DMS53 (cell line): Measurements from ENCODE around the gene NUDT8.
A peak's percentile ranks its signal among the peaks of the same experiment; 100 is the strongest.

Experiments used
- DNase-seq: peaks from one replicate; lab custom pipeline; 2025; lab: John Stamatoyannopoulos, UW

NUDT8 gene

DNA sequence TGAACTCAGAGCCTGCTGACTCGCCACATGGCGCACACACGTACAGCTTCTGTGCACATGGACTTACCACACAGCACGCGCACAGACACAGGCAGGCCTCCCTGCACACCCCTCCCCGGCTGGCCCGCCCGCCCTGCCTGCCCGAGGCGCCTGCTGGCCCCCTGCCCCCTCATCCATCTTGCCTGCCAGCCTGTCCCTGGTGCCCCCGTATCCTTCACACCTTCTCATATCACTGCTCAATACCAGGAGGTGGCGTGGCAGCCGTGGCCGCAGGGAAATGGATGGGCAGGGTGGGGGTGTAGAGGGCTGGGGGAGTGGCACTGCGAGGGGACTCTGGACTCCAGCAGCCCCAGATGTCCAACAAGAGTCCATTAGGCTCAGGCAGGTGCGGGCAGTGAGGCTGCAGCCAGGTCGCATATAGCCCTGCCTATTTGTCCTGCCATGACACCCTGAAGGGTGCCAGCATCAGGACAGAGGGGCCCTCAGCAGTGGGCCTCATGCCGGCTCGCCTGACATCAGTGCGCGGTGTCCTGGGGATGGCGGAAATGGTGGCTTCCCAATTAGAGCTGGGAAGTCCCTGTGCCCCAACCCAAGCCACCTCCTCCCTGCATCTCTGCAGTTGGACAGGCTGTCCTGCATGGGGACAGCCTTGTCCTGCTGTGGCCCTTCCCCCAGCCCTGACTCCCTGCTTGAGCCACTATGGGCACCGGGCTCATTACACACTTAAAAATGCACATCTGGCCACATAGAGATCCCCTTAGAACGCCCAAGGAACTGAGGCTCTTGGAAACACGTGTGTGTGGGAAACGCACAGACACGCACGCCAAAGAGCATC is 11.8 kb upstream of the NUDT8 start:
- DNase-seq: no peak

DNA sequence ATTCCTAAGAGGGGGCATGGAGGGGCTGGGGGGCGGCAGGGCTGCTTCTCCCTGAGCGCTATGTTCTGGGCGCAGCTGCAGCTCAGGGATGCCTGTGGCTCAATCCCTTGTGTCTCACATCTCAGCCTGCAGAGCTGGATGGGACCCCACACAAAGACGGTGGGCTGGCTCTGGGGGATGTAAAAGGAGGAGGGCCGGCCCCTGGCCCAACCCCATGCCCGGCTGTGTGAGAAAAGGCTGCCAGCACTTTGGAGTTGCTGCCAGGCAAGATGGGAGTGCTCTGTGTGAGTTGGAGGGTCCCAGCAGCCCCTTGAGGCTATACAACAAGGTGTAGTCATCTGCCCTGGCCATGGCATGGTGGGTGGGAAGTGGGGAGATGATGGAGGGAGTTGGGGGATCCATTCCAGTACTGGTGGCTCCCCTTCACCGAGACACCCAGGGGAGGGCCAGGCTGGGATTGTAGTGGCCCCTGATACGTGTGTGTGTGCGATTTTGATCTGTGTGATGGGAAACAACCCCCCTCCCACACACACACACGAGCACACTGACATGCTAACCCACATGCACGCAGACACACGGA is 11.1 kb upstream of the NUDT8 start:
- no peak for DNase-seq

DNA sequence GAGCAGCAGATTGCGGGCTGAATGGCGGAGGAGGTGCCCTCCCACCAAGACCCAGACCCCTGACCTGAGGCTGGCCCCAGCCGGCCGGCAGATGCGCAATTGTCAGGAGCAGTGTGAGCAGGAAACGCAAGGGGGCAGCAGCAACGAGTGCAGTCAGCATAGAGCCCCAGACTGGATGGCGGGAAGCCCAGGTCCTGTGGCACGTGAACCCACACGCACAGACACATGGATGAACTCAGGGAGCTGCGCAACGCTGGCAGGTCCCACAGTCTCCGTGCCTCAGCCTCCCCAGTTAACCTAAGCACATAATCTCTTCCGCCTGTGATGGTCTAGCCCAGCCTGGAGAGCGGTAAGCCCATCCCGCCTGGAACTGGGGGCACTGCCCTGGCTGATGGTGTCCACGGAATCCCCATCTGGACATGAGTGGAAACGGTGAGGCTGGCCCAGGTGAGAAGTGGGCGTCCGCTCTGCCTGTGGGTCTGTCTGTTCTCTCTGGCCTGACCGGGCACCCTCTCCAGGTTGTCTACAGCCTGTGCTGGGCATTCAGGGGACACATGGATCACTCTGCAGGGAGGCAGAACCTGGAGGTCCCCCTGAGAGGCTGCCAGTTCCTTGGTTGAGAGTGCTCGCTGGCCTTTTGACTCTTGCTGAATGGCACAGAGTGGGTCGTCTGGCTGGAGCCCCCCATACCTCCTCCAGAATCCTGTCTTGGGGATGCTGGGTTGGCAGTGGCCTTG is 10.5 kb upstream of the NUDT8 start:
- DNase-seq: peak; percentile 93

DNA sequence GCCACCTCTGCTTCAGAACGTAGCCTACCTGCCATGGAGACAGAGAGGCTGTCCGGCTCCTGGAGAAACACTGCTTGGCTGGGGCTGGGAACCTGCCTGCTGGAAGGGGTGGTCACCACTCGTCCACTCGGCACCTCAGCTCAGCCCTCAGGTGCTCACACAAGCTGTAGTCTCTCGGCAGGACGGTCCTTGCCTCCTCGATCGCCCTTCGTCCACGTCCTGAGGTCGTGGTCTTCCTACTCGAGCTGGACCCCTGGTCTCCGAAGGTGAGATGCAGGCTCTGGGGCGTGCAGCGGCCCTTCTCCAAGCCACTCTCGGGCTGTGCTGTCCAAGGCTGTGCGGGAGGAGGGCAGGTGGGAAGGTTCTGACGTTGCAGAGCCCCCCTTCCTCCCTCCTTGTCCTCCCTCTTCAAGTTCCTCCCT is 9.7 kb upstream of the NUDT8 start, which contains the start of gene TBX10:
TBX10 (minus strand) TSS at position 326 of the 422 bp plus-strand sequence; CDS start at position 35, 291 bp downstream.
- no peak for DNase-seq

DNA sequence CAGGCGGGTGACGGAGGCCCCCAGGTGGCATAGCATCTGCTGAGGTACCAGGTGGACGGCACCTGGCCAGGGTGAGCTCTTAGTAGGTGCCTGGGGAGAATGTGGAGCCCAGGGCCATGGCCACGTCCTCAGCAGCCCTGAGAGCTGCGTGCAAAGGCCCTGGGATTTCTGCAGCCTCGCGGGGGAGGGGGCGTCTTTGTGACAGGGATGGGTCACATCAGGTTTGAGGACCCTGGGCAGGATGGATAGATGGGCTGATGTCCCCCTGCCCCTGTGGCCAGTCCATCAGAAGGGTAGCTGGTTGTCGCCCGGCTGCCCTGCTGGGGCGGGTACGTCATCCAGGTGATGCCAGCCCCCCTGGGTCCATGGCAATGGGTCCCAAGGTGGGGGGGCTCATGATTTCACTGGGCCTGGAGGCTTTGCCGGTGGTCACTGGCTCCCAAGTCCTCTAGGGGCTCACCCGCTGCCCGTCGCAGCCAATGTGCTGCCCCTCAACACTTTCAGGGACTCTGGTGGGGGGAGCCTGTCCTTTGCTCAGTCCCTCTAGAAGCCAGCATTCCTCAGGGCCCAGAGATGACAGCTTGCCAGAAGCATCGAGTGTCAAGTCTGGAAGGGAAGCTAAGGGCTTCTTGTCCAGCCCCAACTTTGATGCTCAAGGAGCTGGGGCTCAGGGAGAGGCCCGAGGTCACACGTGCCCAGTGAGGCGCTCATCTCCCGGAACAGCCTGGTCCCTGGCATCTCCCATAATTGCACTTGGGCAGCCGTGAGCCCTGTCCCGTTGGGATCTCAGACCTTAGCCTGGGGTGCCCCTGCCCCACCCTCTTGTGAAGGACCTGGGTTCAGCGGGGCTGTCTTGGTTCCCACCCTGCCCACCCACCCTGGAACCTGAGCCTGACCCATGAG is 9.0 kb upstream of the NUDT8 start:
- no peak for DNase-seq

DNA sequence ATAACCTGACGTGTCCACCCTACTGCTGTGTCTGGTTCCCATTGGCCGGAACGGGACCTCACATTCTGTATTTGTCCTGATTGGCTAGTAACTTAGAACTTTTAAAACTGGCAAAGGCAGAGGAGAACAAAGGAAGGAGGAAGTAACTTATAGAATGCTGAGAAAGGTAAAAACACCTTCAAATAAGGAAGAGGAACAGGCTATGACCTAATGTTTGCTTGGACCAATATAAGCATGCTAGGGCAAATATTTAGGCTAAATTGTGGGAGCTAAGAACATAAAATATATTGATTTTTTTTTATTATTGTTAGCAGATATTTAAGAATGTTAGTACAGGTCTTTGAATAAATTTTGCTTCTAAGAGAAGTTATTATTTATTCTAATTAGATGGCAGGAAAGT is 7.7 kb upstream of the NUDT8 start:
- DNase-seq: peak; percentile 44

DNA sequence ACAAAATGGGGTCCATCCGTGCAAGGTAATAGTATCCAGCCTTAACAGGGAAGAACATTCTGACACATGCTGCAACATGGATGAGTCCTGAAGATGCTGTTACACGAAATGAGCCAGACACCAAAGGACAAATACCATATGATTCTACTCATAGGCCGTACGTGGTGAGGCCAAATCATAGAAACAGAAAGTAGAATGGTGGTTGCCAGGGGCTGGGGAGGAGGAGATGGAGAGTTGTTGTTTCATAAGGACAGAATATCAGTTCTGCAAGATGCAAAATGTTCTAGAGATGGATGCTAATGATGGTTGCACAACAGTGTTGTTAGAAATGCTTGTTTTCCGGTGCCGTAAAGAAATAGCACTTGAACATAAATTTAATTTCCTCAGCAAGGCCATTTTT is 7.2 kb upstream of the NUDT8 start:
- DNase-seq: no peak

DNA sequence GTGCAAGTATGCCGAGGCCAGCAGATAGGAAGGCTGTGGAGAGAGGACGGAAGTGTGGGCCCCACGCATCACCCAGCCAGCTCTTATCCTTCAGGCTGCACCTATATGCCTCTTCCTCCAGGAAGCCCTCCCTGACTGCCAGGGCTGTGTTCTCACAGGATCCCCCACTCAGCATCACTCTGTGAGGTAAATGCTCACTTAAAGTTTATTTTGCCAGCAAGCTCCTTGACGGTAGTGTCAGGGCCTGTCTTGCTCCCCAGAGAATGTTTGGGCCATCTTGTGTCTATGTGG is 5.4 kb upstream of the NUDT8 start:
- DNase-seq: no peak

DNA sequence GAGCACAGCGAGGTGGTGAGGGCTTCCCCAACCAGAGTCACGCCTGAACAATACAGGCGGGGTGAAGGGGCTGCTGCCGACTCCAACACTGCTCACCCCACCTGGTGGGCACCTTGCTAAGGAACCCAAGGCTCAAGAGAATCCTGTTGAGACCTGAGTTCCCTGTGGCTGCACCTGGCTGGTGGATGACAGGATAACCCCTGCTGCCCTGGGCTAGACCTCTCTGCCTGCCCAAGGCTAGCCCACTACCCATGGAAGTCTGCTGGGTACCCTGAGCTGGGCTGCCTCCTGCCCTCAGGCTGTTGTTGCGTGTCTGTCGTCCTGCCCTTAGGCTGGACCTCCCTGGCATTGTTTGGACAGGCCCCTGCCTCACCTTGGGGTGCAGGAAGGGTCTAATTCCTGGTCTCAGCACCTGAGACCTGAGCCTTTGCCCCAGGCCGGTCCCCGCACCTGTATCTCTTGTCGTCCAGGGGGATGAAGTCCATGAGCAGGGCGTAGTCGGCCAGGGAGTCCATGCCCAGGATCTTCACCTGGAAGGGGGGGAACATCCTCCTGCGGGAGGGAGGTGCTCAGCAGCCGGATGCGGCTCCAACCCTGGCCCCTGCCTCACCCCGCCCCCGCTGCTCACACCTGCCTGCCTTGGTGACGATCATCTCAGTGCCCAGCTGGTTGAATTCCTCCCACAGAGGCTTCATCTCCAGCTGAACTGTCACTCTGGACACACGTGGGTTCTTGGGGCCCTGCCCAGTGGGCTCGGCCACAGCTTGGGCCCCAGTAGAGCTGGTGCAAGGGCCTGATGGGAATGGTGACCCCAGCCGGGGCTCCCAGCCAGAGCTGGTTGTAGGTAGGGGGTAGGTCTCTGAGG is 4.9 kb upstream of the NUDT8 start:
- DNase-seq: peak; percentile 92

DNA sequence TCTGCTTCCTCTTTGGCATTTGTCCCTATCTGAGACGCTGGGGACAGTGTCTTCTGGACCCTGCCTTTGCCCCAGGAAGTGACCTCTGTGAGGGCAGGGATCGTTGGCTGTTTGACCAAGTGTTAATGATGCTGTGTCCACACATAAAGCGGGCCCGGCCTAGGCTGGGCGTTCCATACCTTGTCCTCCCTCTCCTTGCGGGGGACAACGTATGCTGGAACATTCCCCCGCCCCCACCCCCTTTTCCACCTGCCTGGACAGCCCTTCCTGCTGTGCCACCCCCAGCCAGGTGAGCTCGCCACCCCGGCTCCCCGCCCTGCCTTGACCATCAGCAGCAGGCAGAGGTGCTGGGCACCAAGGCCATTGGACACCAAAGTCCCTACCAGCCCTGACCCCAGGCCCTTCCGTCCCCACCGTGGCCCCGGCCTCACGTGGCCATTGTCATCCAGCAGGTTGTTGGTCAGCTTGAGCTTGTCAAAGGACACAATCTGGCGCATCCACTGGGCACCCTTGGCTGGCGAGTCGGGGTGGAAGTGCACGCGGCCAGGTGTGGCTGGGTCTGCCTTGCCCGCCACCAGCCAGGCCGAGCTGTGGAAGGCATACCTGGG is 4.1 kb upstream of the NUDT8 start:
- no peak for DNase-seq

DNA sequence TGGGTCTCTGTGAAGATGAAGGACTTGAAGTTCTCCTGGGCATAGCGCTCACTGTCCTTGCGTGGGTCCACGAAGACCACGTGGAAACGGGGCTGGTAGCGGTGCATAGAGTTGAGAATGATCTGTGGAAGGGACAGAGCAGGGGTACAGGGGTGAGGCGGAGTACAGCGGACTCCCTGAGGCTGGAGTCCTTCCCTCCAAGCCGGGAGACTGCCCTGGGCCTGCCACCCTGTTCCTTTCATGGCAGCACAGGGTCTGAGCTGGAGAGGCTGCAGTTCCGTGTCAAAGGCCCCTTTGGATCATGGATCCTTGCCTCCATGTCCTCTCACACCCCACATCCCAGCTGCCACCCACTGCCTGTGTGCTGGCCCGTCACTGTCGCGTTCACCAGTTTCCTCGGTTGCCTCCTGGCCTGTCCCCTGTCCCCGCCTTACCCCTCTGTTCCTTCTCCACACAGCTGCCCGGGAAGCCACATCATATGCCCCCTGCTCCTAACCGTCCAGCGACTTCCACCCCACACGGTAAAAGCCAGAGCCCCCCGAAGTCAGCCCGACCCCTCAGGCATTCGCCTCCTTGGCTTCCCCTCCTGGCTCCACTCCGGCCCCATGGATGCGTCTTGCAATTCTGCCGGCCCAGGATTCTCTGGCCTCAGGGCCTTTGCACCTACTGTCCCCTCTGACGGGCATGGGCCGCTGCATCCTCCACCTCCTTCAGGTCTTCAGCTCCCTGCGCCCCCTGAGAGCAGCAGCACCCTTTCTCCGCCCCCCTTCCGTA is 3.4 kb upstream of the NUDT8 start:
- DNase-seq: no peak

DNA sequence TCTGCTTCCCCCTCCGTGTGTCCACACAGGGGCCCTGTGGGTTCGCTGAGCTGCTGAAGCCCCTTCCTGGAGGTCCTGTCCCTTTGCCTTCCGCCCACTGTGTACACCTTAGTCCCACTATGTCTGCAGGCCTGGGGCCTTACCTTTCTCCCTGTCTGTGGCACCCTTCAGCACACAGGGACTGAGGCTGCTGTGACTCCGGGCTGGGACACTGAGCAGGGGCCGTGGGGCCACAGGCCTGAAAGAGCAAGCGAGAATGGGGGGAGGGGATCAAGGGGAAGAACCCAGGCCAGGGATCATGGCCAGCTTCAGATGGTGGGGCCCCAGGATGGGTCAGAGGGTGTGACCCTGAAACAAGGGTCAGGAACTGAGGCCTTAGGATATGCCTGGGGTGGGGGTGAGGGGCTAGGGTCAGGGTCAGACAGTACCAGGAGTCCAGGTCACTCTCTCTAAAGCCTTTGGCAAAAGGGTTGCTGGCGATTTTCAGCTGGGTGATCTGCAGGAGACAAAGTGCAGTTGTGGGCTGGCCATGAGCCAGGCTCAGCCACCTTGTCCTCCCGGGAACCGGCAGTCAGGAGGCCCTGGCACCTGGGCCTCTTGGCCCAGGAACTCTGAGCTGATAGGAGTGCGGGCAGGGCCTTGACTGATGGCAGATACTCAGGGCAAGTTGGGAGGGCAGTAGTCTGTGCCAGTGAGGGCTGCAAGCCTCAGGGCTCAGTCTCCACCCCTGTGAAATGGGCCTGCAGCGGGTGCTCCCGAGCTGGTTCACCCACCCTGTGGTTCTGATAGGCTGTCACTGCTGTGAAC is 2.6 kb upstream of the NUDT8 start:
- peak; percentile 75 for DNase-seq

DNA sequence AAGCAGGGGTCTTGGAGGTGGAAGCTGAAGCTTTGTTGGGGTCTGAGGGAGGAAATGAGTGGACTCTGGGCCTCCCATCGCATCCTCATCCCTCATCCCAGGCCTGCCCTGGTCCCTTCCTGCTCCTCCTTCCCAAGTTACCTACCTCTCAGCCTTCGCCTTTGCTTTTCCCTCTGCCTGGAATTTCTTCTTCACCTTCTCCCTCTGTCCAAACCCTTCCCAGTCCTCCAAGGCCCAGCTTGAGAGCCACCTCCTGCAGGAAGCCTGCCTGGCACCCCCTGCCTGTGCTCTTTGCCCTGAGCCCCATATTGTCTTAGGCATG is 2.1 kb upstream of the NUDT8 start:
- DNase-seq: no peak

DNA sequence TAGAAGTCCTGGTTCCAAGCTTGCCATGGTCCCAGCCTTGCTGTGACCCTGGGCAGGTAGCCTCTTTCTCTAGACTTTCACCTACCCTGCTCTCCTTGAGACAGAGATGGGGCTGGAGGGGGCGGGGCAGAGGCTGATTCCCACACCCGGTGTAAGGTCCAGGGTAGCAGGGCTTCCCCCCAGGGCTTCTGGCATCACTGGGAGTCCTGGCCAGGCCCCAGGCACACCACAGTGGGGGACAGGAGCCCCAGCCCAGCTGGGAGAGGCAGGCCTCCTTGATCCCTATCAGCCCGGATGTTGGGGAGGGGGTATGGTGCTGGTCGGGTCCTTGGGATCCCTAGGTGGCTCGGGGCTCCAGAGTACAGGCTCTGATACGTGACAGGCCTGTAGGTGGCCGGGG is 1.7 kb upstream of the NUDT8 start:
- no peak for DNase-seq

DNA sequence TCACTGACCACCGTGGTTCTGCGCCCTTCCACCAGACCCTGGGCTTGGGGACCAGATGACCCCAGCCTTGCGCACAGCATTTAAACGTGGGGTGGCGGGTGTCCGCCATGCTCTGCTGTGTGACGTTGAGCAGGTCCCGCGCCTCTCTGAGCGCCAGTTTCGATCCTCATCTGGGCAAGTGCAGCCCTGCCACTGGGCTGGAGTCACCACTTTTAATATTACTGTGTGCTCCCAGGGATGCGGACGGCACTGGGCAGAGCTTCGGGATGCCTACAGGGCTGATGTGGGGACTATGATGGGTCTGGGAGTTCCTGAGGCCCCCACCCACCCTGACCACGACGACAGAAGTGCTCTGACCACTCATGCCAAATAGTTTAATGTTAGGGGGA is 1.2 kb upstream of the NUDT8 start:
- no peak for DNase-seq

DNA sequence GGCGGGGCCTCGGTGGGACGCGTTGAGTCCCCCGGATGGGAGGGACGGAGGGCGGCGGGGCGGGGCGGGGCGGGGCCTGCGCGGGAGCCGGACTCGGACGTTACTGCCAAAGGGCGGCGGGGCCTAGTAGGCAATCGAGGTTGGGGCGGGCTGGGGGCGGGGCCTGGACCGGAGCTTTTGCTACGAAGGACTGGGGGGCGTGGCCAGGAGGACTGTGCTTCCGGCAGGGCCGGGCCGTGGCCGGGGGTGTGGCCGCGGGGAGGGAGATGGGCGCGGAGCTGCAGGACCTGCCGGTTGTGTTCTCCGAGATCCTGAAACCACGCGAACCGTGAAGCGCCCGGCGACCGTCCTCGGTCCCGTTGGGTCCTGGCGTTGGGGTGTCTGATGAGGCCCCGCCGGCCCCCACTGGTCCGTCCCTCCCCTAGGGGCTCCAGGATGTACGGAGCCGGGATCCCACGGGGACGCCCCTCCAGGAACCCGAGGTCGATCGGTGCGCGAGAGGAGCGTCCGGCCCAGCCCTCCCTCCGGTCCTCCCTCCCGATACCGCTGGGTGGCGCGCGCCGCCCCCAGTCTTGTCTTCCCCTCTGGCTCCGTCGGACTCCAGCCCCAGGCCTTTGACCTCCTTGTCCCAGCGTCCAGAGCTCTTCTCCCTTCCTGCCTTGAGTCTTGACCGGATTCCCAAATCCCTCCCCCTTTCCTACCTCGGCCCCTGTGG is 648 bp upstream of the NUDT8 start:
- DNase-seq: peak; percentile 100

DNA sequence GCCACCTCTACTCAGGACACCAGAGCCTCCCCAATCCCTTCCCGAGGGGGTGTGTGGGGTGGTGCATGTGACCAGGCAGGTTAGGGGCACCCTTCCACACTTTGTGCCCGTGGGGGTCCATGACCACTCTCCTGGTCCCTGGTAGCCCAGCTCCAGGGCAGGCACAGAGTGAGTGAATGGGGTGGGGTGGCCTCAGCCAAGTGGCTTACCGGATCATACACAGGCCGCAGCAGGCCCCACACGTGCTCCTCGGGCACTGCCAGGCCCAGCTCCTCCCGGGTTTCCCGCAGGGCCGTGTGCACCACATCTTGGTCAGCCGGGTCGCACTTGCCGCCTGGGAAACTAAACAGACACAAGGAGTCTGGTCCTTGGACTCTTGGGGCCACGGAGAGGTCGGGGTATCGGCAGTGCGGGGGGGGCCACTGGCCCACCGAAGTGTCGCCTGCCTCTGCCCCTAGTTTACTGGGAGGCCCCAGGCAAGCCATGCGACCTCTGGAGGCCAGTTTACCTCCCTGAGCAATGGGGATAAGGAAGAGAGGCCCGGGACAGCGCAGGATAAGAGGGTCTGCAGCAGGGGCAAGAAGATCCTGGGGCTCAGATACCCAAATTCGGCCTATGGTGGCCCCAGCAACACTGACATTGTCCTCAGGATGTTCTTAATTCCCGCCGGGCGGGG is 889 bp downstream of the NUDT8 start:
- peak; percentile 55 for DNase-seq
